GM04503 (cell line): ENCODE data around the gene CWC27.

ENCODE experiments used
- DNase-seq: peaks from one replicate; pipeline ENCODE4 v3.0.0-alpha.2; 2012; ENCODE audit warnings: low read depth

CWC27 gene

DNA sequence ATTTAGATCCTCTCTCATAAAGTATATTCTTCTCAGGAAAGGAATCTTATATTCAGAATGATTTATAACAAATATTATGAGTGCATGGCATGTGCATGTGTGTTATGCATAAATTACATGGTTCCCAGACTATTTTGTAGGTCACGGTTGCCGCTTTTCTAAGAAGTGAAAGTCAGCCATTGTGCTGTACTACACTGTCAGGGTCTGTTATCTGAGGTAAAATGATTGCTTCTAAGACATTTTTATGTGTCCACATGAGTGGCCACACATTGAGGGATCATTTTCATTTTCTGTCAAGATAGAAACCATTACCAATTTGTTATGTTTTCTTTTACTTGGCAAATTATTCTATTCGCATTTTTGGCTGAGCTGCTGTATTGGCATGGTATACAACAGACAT lies 210.8 kb downstream of the CWC27 start:
- no peak for DNase-seq

DNA sequence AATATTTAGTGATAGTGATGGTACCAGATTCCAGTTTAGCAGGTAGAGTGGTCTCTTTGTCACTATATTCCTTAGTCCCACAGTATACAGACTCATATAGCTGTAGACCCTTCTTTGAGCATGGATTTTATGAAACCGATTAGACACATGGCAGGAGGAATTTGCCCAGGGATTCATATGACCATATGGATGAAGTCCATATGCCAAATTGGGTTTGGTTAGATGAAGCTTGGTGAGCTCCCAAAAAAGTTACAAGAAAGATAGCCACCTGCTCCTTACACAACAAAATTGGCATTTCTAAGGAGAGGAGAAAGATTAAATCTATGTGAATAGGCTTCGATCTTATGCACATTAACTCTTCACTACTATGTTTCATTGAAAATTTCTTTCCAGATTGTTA lies 211.4 kb downstream of the CWC27 start:
- no peak for DNase-seq

DNA sequence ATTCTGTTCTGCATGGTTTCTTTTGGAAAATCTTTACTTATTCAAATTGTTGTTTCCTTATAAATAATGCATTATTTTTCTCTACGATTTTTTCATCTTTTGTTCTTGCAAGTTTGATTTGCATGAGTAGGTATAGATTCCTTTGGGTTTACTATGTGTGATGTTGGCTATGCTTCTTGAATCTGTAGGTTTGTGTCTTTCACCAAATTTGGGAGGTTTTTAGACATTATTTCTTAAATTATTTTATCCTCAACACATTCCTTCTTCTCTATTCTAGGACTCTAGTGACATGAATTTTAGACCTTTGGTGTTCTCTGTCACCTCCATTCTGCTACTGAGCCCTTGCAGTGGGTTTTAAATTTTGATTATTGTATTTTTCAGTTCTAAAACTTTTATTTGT lies 219.0 kb downstream of the CWC27 start:
- no peak for DNase-seq

DNA sequence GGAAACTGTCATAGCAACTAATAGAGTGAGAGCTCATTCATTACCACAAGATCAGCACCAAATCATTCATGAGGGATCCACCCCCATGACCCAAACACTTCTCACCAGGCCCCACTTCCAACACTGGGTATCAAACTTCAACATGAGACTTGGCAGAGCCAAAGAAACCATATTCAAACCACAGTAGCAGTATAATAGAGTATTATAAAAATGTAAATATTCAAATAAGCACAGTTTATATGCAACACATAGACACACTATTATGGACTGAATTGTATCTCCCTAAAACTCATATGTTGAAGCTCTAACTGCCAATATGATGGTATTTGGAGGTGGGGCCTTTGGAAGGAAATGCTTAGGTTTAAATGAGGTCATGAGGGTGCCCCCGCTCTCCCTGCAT lies 240.5 kb downstream of the CWC27 start:
- no peak for DNase-seq

DNA sequence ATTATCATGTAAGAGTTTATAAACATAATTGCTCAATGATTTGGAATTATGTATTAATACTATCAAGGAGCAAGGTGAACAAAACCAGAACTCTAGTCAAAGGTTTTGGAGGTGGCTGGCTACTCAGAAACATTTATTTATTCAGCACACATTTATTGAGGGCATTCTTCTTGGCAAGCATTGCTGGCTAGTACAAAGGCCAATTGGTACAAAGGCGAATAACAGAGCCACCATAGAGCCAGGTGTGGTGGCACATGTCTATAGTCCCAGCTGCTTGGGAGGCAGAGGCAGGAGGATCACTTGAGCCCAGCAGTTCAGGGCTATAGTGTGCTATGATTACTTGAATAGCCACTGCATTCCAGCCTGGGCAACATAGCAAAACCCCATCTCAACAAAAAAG lies 242.1 kb downstream of the CWC27 start:
- DNase-seq = no peak

DNA sequence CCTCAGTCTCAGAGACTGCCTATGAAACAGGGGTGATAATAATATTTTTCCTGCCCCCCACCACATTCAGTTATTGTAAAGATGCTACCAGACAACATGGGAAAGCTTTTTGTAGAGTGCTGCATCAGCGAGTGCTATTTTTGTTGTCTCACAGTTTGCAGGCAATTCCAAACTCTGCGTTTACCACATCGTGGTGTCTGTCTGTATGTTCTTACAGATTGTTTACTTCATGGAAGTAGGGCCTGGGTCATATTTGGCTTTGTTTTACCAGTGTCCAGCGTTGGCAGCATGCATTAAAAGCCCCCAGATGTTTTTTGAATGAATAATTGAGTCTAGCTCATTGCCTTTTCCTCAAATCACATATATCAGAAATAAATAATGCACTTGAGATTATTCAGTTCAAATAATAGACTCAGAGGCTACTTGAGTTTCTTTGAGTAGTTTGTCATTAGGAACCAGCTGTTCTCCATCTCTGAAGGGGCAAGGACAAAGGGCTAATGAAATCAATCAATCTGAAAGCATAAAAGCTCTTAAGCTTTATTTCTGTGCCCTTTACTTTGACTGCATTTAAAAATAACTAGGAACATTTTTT lies 243.7 kb downstream of the CWC27 start:
- no peak for DNase-seq

DNA sequence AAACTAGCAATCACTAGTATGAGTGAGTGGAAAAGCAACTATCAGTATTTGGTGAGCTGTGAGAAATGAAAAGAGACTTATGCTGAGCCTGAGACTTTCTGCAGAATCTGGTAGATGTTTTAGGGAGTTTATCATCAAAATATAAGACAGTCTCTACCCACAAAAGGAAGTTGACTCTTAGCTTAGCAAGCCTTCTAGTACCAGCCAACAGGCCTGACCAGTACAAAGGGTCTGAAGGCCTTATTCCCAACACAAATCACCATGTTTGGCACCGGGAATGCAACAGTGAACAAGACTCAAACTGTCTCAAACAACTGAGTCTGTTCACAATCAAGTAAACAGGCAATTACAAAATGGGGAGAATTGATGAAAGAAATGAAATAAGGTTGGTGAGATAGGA lies 244.4 kb downstream of the CWC27 start:
- no peak for DNase-seq

DNA sequence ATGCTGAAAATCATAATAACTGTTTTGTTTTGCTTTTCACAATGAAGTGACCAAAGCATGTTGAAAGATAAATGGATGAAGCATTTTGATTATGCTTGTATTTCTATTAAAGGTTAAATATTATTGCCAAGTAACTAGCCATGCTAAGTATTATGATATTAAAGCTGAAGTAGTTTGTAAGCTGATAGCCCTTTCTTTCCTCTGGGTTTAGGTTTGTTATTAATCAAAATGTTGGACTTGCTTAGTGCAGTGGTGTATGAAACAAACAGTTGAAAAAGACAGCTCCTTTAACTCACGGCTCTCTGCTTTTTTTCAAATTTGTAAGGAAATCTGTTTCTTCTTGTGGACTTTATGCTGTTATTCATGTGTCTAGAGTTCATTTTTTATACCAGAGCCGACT lies 246.0 kb downstream of the CWC27 start:
- DNase-seq = no peak

DNA sequence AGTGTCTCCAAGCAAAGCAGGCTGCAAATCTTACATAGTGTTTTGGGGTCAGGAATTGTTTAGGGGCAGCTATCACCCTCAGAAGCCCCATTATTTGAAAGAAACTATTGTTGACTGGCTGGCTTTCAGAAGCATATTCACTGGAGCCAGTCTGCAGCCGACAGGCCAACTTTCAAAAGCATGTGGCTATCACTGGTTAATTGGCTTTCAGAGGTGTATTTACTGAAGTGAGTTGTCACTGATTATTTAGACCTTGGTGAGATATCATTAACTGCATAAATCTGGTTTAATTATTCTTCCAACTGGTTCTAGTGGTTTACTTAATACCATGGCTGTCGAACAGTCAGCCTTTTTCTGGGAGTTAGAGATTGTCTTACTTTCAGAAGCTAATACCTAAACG lies 247.0 kb downstream of the CWC27 start:
- no peak for DNase-seq

DNA sequence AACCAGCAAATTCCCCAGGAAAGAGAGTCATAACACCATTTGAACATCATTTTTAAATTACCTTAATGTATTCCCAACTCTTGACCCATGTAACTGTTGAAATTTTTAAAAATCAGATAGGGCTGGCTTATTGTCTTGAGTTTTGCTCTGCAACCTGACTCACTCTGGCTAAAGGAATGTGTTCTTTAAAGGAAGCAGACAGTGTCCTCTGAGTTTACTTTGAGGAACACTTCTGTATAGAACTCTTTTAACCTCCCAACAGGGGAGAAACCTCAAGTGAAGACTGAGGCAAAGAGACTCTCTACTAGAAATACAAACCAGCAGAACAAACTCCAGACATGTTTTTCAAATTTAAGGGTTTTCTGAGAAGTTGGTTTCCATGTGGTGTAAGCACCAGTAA lies 248.9 kb downstream of the CWC27 start:
- DNase-seq = no peak

DNA sequence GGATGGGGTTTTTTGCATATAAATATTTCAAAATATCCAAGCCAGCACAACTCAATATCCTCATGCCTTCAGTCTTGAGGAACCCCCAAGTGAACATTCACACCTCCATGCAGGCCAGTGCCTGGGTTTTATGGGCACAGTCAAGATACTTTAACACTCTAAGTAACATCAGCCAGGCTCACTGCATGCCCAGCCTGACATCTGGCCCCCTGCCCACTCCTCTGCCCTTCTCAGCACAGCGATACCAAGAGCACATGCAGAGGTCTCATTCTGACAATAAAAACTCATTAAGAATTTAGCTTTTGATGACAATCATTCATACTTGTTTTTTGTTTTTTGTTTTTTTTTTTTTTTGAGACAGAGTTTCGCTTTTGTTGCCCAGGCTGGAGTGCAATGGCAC lies 250.0 kb downstream of the CWC27 start:
- DNase-seq = no peak

DNA sequence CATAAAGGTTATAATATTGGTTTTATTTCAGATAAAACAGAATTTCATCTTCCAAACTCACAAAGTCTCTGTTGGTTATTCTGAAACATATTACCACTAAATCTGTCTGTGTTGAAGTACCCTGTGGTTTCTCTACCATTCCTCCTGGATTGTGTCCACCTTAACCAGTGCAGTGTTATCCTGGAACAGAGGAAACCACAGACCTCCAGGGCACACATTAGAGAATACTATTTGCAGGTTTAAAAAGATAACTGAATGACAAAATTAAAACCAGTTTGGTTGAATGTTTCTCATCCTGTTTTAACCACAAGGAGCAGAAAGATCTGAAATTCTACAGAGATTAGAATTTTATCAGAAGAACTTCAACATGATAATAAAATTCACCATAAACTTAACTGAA lies 251.8 kb downstream of the CWC27 start:
- DNase-seq = no peak

DNA sequence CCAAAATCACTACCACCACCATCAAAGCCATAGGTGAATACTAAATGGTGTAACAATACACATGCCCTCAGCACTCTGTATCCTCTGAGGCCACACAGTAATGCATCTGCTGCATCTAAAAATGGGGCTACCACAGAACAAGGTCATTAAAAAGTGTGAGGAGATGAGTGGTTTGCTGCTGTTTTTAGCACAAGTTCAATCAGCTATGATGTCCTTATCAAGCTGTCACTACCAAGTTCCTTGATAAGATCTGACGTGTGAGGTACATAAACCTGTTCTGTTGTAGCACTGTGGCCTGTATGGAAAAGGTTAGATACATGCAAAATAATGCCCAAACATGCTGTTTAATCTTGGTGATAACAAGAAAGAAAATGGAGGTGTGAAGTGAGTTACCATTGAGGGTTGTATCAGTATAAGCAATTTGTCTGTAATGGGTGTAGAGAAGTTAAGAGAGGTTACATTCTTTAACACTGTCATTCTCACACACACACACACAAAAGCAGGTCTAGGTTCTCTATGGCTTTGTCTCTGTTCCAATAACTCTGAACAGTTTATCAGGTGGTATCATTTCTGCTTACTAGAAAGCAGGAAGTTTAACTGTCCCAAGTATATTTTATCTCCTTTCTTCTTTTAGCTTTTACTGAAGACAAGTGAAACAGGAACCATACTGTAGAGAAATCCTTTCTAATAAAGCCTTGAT lies 252.9 kb downstream of the CWC27 start:
- no peak for DNase-seq

DNA sequence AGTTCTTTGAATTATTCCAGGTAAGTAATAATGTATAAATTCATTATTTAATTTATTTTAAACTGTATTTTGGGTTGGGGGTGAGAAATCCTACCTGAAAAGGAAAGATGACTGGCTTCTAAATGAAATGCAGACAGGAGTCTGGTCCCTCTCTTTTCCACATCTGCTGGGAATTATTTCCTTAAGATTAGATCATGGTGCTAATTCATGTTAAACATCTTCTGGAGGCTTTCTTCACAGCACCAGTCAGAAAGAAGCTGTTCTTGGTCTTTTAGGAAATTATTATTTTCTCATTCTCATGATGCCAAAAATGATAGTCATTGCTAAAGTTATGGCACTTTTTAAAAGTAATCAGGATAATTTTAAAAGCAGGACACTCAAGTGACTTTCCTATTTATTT lies 254.2 kb downstream of the CWC27 start:
- DNase-seq = no peak

DNA sequence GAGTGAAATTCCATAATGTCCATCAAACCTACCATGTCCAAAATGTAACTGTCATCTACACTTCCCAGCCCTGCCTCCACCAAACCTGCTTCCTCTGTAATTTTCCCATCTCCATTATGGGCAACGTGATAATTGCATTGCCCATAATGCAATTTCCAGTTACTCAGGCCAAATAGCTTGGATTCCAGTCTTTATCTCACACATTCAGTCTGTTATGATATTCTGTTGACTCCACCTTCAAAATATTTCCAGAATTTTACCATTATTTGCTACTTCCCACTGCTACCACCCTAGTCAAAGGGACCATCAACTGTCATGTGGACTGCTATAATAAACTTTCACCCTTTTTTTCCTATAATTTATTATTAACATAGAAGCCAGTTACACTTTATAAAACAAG lies 256.0 kb downstream of the CWC27 start:
- no peak for DNase-seq

DNA sequence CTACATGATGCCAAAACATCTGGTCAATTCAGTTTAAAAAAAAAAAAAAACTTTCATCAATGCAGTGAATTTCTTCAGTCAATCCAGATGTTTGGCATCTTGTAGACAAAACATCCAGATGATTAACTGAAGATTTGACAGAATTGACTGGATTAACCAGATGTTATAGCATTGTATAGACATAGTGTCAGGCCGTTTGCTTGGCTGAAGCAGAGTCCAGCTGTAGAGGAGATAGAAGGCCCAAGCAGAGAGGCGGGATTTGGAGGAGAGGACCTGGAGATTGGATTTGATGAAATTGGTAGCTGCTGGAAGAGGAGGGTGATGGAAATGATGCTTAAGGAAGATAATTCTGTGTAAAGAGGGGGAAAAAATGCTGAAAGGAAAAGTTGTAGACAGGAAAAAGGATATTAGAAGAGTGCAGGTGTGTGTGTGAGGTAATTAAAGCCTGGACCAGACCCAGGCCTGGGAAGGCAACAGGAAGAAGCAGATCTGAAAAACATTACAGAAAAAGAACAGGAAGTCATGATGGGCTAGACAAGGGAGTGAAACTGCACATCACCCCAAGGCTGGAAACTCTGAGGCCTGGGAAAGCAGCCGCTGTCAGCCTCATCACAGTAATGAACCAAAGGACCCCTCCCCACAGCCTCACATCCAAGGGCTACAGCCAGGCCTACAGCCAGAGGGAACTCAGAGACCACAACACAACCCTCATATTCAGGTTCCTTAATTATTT lies 258.3 kb downstream of the CWC27 start:
- DNase-seq = no peak

DNA sequence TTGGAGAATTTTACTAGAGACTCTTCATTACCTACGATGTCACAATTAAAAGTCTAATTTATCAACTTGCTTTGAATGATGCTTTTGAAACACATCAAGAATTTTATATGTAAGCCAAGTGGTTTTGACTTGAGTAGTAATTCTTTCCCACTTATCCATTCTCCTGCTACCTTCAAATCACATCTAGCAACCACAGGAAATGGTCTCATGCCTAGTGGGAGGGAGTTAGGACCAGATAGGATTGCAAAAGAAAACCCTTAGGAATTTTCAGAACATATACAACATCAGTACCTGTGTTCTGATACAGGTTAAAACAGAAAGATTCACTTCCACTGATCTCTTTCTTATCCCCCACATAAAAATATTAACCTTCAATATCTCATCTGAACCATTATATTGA lies 260.4 kb downstream of the CWC27 start:
- no peak for DNase-seq

DNA sequence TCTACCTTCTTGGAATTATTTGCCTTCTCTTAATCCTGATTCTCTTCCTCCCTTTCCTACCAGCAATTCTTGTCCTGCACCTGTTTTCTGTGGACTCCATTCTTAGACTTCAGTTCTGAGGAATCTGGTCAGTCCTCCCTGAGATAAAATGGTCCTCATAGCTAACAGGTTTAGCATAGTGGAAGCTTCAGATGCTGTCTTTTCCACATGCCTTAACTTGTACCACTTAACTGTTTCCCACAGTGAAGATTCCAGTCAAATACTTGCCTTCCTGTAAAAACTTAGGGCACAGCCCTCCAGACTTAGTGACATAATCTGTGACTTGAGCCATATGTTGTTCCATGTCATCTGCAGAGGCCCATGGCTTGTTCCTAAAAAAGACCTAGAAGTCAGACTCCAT lies 261.3 kb downstream of the CWC27 start:
- no peak for DNase-seq

DNA sequence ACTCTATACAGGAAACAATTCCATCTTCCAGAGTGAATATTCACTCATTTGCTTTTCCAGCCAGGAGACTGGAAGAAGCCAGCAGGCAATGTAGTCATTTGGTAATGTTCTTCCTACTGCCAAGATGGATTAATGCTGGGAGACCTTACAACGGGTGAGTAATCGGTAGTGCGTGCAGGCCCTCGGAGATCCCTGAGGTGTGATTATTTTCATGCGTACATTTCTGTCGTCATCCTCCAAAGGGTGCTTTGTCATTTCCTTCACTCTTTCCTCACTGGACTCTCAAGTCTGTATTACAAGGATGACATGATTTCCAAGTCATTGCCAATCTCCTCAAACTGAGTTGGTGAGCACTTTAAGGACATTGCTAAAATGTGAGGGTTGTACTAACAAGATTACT lies 263.5 kb downstream of the CWC27 start:
- peak; percentile 84 for DNase-seq

DNA sequence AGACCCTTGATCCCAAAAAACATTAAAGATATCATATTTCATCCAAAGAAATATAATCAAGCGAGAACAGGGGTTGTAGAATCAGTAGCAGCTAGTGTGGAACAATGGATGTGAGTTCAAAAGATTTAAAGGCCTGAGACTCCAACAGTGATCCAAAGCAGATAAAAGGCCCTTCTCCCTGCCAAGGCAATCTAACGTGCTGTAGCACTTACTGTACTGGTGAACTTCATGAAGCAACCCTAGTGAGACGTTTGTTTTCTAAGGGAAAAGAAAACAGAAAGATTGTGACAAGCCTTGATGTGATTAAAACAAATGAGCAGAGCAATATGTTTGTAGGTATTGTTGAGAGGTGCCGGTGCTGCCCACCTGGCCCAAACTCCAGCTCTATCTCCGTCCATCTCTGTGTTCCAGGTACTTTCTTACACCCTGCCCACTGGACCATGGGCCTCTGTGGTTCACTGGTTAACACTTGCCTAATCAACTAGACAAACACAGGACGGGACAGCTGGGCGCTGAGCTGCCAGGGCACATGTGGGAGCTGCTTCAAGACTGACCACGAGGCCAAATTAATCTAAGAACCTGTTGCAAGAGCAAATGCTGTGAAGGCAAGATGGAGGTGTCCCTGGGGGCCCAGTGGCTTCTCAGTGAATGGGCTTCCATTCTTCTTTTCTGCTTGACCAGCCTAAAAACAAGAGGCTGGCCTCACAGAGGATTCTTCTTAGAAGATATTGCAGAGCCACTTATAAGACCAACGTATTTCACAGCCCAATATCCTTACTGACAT lies 265.5 kb downstream of the CWC27 start:
- no peak for DNase-seq

DNA sequence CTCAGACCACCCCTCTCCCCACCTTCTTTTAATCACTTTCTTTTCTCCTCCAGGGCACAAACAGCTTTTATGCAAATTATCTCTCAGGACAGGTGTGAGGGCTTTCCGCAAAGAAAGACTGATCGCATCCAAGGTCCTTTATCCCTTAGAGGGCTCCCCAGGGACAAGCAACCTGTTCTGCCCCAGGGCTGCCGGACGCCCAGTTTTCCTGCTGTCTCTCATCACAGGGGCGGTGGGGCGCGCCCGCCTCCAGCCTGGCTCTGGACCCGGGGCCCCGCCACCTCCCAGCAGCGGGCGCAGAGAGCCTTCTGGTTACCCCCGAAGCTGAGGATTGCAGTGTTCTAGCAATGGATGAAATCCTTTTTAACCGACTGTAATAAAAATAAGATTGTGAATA lies 266.1 kb downstream of the CWC27 start:
- DNase-seq = no peak

DNA sequence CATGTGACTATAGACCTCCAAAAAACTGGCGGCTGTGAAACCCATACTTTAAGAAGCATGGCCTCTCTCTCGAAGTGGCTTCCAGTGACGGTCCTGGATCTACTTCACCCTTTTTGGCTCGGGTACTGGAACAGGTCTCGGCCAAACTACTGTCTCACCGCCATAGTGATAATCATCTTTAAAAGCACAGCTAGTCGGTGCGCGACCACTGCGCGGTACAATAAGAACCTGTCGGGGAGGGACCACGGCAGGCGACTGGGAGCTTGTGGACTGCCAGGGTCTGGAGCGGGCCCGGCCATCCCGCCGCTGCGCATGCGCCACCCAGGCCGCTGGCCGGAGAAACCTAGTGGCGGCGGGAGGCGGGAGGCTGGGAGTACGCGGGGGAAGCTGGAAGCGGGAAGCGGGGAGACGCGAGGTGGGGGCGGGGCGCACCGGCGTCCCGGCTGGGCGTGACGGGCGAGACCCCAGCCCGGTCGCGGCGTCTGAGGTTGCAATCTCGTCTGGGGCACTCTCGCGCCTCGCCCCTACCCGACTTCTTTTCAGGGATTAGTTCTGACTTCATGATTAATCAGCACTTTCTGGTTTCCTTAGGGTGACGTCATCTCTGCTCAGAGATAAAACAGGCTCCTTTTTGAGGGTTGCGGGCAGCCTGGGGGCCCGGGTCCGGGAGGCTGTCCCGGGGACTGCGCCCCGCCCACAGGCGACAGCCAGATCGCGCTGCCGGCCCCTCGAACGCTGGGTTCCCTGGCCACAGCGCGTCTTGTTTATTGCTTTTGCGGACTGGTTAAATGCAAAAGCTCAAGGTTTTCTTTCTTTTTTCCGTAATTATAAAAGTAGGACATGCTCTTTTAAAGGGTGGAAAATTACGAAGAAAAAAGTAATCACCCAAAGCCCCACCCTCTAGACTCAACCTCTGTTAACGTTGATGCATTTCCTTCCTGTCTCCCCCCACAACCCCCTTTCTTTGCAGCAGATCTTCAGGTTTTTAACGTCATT lies 266.8 kb downstream of the CWC27 start:
- DNase-seq = peak; percentile 49
